Measurements from ENCODE around the gene BIRC2. TPM values are rescaled to one million over a fixed set of nuclear protein-coding genes. Genes with fewer than 3 reads are reported as not detected.

Gene BIRC2
- total and polyA plus RNA-seq, 4 donors: 14.1 to 46.7 (median 29.5) TPM

GRCh38 chr11:102416976-102417375, 70.0 kb downstream of the BIRC2 start:
- Histone ChIP-seq H3K27me3 (ENCODE audit: control insufficient read depth in 4 of 4, insufficient read depth in 4 of 4, low read length in 3 of 4) (no peaks in the 10 kb centered on the region), H3K4me1 (ENCODE audit: control insufficient read depth in 4 of 4, insufficient read depth in 4 of 4, low read length in 3 of 4) (peaks cover 0 to 12% (median 0%) of the 10 kb centered on the region in 4 donors), H3K36me3 (ENCODE audit: control insufficient read depth in 4 of 4, insufficient read depth in 3 of 4, low read depth in 1 of 4, low read length in 3 of 4) (peaks cover 0 to 3% (median 0%) of the 10 kb centered on the region in 4 donors), H3K27ac (ENCODE audit: low read depth in 1 of 2, low read length in 2 of 2) (no peak overlapping the region), H3K9ac (ENCODE audit: low read depth in 1 of 2, low read length in 2 of 2) (no peak overlapping the region), H3K4me3 (ENCODE audit: low read depth in 1 of 3, low read length in 3 of 3) (no peak overlapping the region), H3K9me3 (ENCODE audit: control insufficient read depth in 4 of 4, low read length in 3 of 4) (no peaks in the 10 kb centered on the region)
- WGBS: 94% methylated on average over 2 of the region's 2 CpGs
- no peak for DNase-seq (ENCODE audit: low spot score)
- TF ChIP-seq HNF4A (conservative IDR thresholded peaks at IDR 0.05) (no peak), HNF4G (IDR thresholded peaks at IDR 0.05) (no peak), CTCF (IDR thresholded peaks at IDR 0.05; ENCODE audit: low read depth, low read length, missing input control) (no peak), MAX (IDR thresholded peaks at IDR 0.05) (no peak), RXRA (IDR thresholded peaks at IDR 0.05) (no peak), EGR1 (IDR thresholded peaks at IDR 0.05; ENCODE audit: low read depth in 2 of 2) (no peak), ATF3 (IDR thresholded peaks at IDR 0.05) (no peak), RAD21 (IDR thresholded peaks at IDR 0.05) (no peak), SP1 (IDR thresholded peaks at IDR 0.05) (no peak), GABPA (IDR thresholded peaks at IDR 0.05 in 1 of 2, conservative IDR thresholded peaks at IDR 0.05 in 1 of 2) (no peak), YY1 (IDR thresholded peaks at IDR 0.05) (no peak)

- Histone ChIP-seq H3K4me3 (ENCODE audit: low read depth in 1 of 3, low read length in 3 of 3) (no peak overlapping the region), H3K9me3 (ENCODE audit: control insufficient read depth in 4 of 4, low read length in 3 of 4) (no peaks in the 10 kb centered on the region), H3K27ac (ENCODE audit: low read depth in 1 of 2, low read length in 2 of 2) (no peak overlapping the region), H3K36me3 (ENCODE audit: control insufficient read depth in 4 of 4, insufficient read depth in 3 of 4, low read depth in 1 of 4, low read length in 3 of 4) (peaks cover 0 to 3% (median 1%) of the 10 kb centered on the region in 4 donors), H3K9ac (ENCODE audit: low read depth in 1 of 2, low read length in 2 of 2) (no peak overlapping the region), H3K4me1 (ENCODE audit: control insufficient read depth in 4 of 4, insufficient read depth in 4 of 4, low read length in 3 of 4) (peaks cover 0 to 12% (median under 1%) of the 10 kb centered on the region in 4 donors), H3K27me3 (ENCODE audit: control insufficient read depth in 4 of 4, insufficient read depth in 4 of 4, low read length in 3 of 4) (no peaks in the 10 kb centered on the region)
- WGBS: 88% methylated on average over 3 of the region's 3 CpGs
- TF ChIP-seq ZBTB33 (IDR thresholded peaks at IDR 0.05): no peak
- TF ChIP-seq FOXA1 (IDR thresholded peaks at IDR 0.05): no peak
- TF ChIP-seq ATF3 (IDR thresholded peaks at IDR 0.05): no peak
- no peak for TF ChIP-seq MAX (IDR thresholded peaks at IDR 0.05)
- TF ChIP-seq HNF4A (conservative IDR thresholded peaks at IDR 0.05): no peak
- no peak for TF ChIP-seq NR2F2 (IDR thresholded peaks at IDR 0.05)
- TF ChIP-seq JUND (IDR thresholded peaks at IDR 0.05): no peak
- no peak for TF ChIP-seq RAD21 (IDR thresholded peaks at IDR 0.05)
- no peak for TF ChIP-seq RXRA (IDR thresholded peaks at IDR 0.05)
- TF ChIP-seq YY1 (IDR thresholded peaks at IDR 0.05): no peak
- TF ChIP-seq FOXA2 (IDR thresholded peaks at IDR 0.05): no peak
- no peak for TF ChIP-seq CTCF (IDR thresholded peaks at IDR 0.05; ENCODE audit: low read depth, low read length, missing input control)
- no peak for TF ChIP-seq REST (IDR thresholded peaks at IDR 0.05)
- no peak for TF ChIP-seq HNF4G (IDR thresholded peaks at IDR 0.05)
- no peak for TF ChIP-seq GABPA (IDR thresholded peaks at IDR 0.05 in 1 of 2, conservative IDR thresholded peaks at IDR 0.05 in 1 of 2)
- TF ChIP-seq EGR1 (IDR thresholded peaks at IDR 0.05; ENCODE audit: low read depth in 2 of 2): no peak
- no peak for TF ChIP-seq TAF1 (conservative IDR thresholded peaks at IDR 0.05)
- no peak for TF ChIP-seq SP1 (IDR thresholded peaks at IDR 0.05)
- DNase-seq (ENCODE audit: low spot score): no peak
These were observed 72.2 kb downstream of the BIRC2 start for GRCh38 chr11:102419181-102419580.

Measured in liver (tissue), 9 donors.